Left renal pelvis (tissue), 4 donors: ENCODE results near the gene ROBO2. TPM values are rescaled to one million over a fixed set of nuclear protein-coding genes. Genes with fewer than 3 reads are reported as not detected.

ENCODE experiments used
- DNase-seq, 4 donors: peaks; one replicate each; pipeline ENCODE4 v3.0.0-alpha.2; 2013; ENCODE audit warnings: low read depth in 4 of 4, low spot score in 3 of 4
- polyA plus RNA-seq, 4 donors: library from polyadenylated mRNA; unstranded; fragments of 120-200 nt; gene quantifications; one replicate each; pipeline ENCODE4 v1.2.1, GENCODE V29; 2013; ENCODE audit not compliant: insufficient read length in 4 of 4

Gene ROBO2
- polyA plus RNA-seq, 4 donors: 84.3 to 156 (median 91.9) TPM

DNA sequence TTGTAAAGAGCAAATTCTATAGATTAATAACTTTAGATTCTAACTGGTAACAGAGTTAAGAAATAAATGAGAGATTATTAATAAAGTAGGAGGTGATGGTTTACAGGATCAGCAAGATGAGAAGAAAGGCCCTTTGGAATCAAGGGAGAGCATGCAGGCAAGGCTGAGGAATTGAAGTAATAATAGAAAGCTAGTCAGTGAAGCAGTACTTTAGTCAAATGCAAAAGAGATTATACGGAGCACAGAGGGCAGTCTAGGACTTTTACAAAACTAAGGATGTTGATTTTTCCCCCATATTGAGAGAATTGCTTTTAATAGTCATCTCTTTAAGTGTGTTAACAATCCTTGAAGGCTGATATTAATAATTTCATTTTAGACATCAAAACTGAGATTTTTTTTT is 146.4 kb downstream of the ROBO2 start:
- no peak for DNase-seq

DNA sequence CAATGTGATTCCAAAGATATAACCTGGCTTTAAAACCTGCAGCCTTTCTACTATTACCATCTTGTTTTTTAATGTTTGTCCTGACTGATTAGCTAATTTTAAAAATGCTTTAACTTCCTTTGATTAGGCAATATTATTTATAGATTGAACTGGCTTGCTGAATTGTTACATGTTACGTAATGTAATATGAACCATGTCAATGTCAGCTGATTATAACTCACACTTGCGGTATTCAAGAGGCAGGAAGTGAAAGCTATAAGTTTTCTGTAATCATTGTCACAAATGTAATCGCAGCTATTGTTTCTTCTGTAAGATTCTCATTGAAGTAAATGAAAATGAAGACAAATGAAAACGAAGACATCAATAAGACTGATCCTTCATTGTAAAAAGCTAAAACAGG is 146.8 kb downstream of the ROBO2 start:
- no peak for DNase-seq

DNA sequence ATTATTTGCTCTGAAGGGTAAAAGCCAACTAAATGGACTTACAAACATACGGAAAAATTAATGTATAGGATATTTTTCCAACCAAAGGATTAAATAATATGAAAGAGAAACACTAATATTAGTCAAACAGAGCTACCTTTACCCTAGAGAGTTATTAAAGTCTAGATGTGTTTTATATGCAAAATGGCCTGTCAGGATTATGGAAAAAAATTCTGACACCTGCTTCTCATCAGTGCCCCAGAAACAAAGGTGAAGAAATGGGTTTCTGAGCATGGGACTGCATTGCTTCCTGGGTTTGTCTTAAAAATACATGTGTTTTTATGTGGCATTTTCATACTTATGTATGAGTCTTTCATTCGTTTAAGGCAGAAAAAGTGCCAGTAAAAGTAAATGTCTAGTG is 148.3 kb downstream of the ROBO2 start:
- no peak for DNase-seq

DNA sequence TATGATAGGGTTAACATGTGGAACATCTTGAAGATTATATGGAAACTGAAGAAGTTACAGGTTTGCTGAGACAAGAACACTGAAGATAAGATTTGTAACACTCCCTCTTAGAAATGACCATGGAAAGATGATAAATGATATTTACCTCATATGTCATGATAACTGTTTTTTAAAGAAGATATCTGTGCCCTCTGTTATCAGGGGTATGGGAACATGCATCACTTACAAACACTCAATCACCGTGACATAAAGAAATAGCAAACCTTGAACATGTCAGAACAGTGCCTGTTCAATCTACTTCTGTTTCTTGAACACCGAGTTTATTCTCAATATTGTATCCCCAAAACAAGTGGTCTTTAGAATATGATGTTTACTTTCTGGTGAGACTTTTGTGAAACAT is 149.4 kb downstream of the ROBO2 start:
- no peak for DNase-seq

GRCh38 chr3:77189684-77190083 is 149.8 kb downstream of the ROBO2 start:
- no peak for DNase-seq

DNA sequence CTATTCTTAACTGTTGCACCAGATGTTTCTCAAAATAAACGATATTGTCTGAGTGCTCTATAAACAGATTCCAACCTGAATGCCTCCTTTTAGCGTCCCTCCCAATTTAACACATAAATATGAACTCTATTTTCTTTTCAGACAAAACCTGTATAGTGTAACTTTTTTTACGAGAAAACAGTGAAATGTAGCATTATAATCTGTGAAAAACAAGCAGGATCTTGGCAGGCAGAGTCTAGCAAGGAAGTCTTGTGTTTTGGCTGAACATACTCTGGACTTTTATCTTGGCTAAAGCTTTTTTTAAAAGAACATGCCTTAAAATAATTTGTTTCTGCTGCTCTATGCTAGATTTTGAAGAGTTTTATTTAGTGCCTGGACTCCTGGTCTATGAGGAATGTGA is 150.5 kb downstream of the ROBO2 start:
- DNase-seq: no peak

GRCh38 chr3:77191014-77191413 is 151.1 kb downstream of the ROBO2 start:
- no peak for DNase-seq

GRCh38 chr3:77191640-77192039 is 151.7 kb downstream of the ROBO2 start:
- DNase-seq: no peak

GRCh38 chr3:77195766-77196545 is 156.1 kb downstream of the ROBO2 start:
- DNase-seq: no peak

GRCh38 chr3:77197408-77197807 is 157.5 kb downstream of the ROBO2 start:
- DNase-seq: no peak

GRCh38 chr3:77203851-77204250 is 164.0 kb downstream of the ROBO2 start:
- no peak for DNase-seq

- DNase-seq: no peak
These were observed 164.9 kb downstream of the ROBO2 start for GRCh38 chr3:77204788-77205187.

- DNase-seq: no peak
These were observed 167.9 kb downstream of the ROBO2 start for GRCh38 chr3:77207753-77208152.

- DNase-seq: no peak
These were observed 182.8 kb downstream of the ROBO2 start for GRCh38 chr3:77222701-77223100.

- no peak for DNase-seq
These were observed 187.7 kb downstream of the ROBO2 start for GRCh38 chr3:77227567-77227966.

GRCh38 chr3:77232557-77232956 is 192.7 kb downstream of the ROBO2 start:
- DNase-seq: no peak

DNA sequence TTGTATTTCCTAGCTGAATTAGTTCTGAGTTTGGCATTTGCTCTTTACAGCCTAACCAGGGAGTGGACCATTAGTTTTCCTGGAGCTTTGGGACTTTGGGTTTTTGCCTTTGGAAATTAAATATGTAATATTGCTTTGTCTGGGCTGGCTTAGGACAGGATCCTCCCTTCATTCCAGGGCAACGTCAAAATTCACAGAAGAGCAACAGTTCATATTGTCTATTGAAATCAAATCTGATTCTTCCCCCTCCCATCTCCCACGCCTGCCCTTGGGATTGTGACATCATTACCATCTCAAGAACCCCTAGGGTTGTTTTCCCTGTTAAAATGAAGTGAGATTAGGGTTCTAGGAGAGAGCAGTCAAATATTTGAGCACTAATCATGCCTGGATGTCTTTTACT is 194.1 kb downstream of the ROBO2 start:
- DNase-seq: no peak

GRCh38 chr3:77236118-77236517 is 196.2 kb downstream of the ROBO2 start:
- DNase-seq: no peak

- DNase-seq: no peak
These were observed 200.3 kb downstream of the ROBO2 start for GRCh38 chr3:77240072-77240650.

- no peak for DNase-seq
These were observed 202.5 kb downstream of the ROBO2 start for GRCh38 chr3:77242371-77242770.

- no peak for DNase-seq
These were observed 205.1 kb downstream of the ROBO2 start for GRCh38 chr3:77244981-77245380.

DNA sequence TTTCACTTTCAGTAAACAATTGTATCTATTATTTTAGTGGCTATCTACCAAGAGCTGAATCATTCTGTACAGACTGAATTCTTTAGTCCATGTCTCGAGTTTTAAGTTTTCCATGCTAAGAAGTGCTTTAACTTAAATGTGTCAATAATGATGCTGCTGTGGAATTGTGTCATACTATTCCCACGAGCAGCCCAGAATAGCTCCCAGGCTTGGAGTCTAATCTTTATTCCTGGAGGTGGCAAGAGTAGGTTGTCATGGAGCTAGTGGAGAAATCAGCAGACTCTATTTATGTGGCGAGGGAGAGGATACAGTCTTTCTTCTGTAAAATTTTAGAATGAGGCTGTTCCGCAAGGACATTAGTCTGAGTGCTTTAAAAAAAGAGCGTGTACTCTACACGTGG is 207.2 kb downstream of the ROBO2 start:
- DNase-seq: no peak

- DNase-seq: no peak
These were observed 207.9 kb downstream of the ROBO2 start for GRCh38 chr3:77247817-77248216.
